Neural progenitor cell (in vitro differentiated cells): Measurements from ENCODE around the gene TGFBR2.

Experiments used
- CTCF ChIP-seq: fragments of 200-600 bp; sonication (generic); IDR thresholded peaks from 2 replicates; pipeline ENCODE4 v1.5.1; 2017; ENCODE audit warnings: antibody characterized with exemption, mild to moderate bottlenecking
- EZH2 ChIP-seq: fragments of 200-600 bp; sonication (generic); IDR thresholded peaks from 2 replicates; pipeline ENCODE4 v1.6.1; 2017; ENCODE audit warnings: antibody characterized with exemption, mild to moderate bottlenecking, moderate library complexity
- EZH2phosphoT487 ChIP-seq: fragments of 200-600 bp; sonication (generic); IDR thresholded peaks from 2 replicates; pipeline ENCODE4 v1.6.1; 2017; ENCODE audit warnings: antibody characterized with exemption

GRCh38 chr3:30645077-30645476 is 38.7 kb downstream of the TGFBR2 start:
- no peak for TF ChIP-seq CTCF
- no peak for TF ChIP-seq EZH2
- TF ChIP-seq EZH2phosphoT487: no peak
